HG02973 (cell line): ENCODE results near the gene SIT1.
A peak's percentile ranks its signal among the peaks of the same experiment; 100 is the strongest.

Experiments
- ATAC-seq: cut with Tn5 transposase; IDR thresholded peaks from one replicate; pipeline ENCODE4 v1.9.1; 2021; ENCODE audit warnings: moderate library complexity; ENCODE audit not compliant: unreplicated experiment

Gene SIT1

GRCh38 chr9:35682520-35683315 is 32.0 kb upstream of the SIT1 start:
- ATAC-seq: no peak

GRCh38 chr9:35682051-35682450 is 31.3 kb upstream of the SIT1 start:
- no peak for ATAC-seq

GRCh38 chr9:35681341-35682002 is 30.7 kb upstream of the SIT1 start:
- ATAC-seq: no peak

- peak; percentile 45 for ATAC-seq
Observed at GRCh38 chr9:35680331-35681105, 29.8 kb upstream of the SIT1 start.

- ATAC-seq: no peak
Observed at GRCh38 chr9:35679766-35680330, 29.1 kb upstream of the SIT1 start.

- ATAC-seq: no peak
Observed at GRCh38 chr9:35679091-35679490, 28.4 kb upstream of the SIT1 start.

- ATAC-seq: no peak
Observed at GRCh38 chr9:35675732-35676392, 25.1 kb upstream of the SIT1 start.

GRCh38 chr9:35675204-35675603 is 24.5 kb upstream of the SIT1 start:
- no peak for ATAC-seq

GRCh38 chr9:35674025-35674361 is 23.3 kb upstream of the SIT1 start:
- ATAC-seq: no peak

- ATAC-seq: no peak
Observed at GRCh38 chr9:35673132-35674024, 22.6 kb upstream of the SIT1 start, which contains the start of gene CA9. TSS of gene CA9 (plus strand) at chr9:35673928. CDS start at chr9:35673960, 32 bp downstream.

- ATAC-seq: no peak
Observed at GRCh38 chr9:35669331-35670145, 18.8 kb upstream of the SIT1 start.

- ATAC-seq: no peak
Observed at GRCh38 chr9:35667939-35668338, 17.2 kb upstream of the SIT1 start.

- no peak for ATAC-seq
Observed at GRCh38 chr9:35666549-35666948, 15.8 kb upstream of the SIT1 start.

GRCh38 chr9:35666045-35666444 is 15.3 kb upstream of the SIT1 start:
- no peak for ATAC-seq

- ATAC-seq: no peak
Observed at GRCh38 chr9:35665471-35665818, 14.7 kb upstream of the SIT1 start.

- ATAC-seq: peak; percentile 53
Observed at GRCh38 chr9:35664531-35665470, 14.1 kb upstream of the SIT1 start, which contains the start of gene ARHGEF39. TSS of gene ARHGEF39 (minus strand) at chr9:35665195. CDS start at chr9:35665169, 26 bp downstream.

GRCh38 chr9:35662437-35662836 is 11.7 kb upstream of the SIT1 start:
- ATAC-seq: no peak
